GM19455 (cell line): ENCODE data around the gene PMFBP1.

Source experiments
- ATAC-seq: cut with Tn5 transposase; IDR thresholded peaks from one replicate; pipeline ENCODE4 v1.9.1; 2021; ENCODE audit not compliant: unreplicated experiment

Gene PMFBP1, protein sequence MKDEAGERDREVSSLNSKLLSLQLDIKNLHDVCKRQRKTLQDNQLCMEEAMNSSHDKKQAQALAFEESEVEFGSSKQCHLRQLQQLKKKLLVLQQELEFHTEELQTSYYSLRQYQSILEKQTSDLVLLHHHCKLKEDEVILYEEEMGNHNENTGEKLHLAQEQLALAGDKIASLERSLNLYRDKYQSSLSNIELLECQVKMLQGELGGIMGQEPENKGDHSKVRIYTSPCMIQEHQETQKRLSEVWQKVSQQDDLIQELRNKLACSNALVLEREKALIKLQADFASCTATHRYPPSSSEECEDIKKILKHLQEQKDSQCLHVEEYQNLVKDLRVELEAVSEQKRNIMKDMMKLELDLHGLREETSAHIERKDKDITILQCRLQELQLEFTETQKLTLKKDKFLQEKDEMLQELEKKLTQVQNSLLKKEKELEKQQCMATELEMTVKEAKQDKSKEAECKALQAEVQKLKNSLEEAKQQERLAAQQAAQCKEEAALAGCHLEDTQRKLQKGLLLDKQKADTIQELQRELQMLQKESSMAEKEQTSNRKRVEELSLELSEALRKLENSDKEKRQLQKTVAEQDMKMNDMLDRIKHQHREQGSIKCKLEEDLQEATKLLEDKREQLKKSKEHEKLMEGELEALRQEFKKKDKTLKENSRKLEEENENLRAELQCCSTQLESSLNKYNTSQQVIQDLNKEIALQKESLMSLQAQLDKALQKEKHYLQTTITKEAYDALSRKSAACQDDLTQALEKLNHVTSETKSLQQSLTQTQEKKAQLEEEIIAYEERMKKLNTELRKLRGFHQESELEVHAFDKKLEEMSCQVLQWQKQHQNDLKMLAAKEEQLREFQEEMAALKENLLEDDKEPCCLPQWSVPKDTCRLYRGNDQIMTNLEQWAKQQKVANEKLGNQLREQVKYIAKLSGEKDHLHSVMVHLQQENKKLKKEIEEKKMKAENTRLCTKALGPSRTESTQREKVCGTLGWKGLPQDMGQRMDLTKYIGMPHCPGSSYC

GRCh38 chr16:72172105-72173034 lies at the start of gene PMFBP1:
Gene PMFBP1, minus strand, starts transcription at chr16:72172155. Its CDS starts 947 bp downstream, at chr16:72171208.
- peak; percentile 97 for ATAC-seq

- ATAC-seq: no peak
Observed at GRCh38 chr16:72221630-72222024, 49.7 kb upstream of the PMFBP1 start.

GRCh38 chr16:72220875-72221629 lies 49.1 kb upstream of the PMFBP1 start:
- no peak for ATAC-seq

DNA sequence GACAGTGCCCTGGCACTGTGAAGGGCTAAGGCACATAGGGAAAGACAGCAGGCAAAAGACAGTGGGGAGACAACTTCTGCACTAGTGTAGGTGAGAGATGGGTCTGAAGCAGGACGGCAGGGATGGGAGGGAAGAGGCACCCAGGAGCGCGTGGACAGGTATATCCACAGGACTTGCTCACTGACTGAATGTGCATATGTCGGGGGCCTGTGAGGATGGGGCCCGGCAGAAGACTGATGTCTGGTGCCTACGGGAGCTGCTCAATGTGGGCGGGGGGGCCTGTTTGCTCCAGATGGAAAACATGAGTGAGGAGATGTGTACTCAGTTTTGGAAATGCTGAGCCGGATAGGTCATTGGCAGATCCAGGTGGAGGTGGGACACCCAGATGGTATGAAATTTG lies 47.3 kb upstream of the PMFBP1 start:
- ATAC-seq: no peak

- no peak for ATAC-seq
Observed at GRCh38 chr16:72216767-72217166, 44.8 kb upstream of the PMFBP1 start.

DNA sequence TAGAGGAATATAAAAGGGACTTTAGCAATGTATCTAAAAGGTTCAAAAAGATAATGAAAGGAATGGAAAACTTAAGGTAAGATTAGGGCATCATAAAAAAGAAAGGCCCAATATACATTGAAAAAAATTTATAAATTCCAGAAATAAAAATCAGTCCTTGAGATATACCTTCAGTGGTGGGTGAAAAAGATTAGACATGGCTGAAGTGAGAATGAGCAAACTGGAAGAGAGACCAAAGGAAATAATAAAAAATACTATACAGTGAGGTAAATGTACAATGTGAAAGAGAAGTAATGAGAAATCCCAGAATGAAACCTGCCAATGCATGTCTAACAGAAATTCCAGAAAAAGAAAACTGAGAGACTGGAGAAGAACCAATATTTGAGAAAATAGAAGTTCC lies 42.9 kb upstream of the PMFBP1 start:
- no peak for ATAC-seq

DNA sequence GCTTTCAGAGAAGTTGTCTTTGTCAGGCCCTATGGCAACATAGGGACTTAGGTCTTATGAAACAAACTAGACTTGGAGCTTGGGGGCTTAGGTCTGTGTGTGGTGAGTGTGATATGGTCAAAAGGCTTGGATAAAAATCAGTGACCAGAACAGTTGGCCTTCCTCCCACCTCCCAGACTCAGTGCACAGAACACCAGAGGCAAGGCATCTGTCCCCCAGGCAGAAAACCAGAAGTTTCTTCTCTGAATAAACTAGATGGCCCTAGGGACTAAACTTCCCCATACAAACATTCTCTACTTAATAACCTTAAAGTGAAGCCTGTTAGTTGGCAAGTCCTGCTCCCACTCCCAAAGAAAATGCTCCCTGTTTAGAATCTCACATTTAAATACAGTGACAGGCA lies 39.2 kb upstream of the PMFBP1 start:
- no peak for ATAC-seq

DNA sequence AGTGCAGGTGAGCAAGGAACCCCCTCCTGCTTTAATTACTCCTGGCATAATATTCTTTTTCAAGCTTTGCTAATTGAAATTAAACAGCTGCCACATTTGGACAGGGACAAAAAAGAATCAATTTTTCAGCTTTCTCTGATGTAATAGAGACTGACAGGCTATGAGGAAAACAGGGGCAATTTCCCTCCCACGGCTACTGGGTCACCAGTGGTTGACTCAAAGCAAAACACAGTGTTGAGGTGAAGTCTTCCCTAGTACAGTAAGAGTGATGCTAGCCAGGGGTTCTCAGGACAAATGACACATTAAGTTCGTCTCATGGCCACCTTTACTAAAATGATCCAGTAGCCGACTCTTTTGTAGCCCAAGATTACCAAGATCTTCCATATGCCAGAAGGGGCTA lies 38.6 kb upstream of the PMFBP1 start:
- no peak for ATAC-seq

DNA sequence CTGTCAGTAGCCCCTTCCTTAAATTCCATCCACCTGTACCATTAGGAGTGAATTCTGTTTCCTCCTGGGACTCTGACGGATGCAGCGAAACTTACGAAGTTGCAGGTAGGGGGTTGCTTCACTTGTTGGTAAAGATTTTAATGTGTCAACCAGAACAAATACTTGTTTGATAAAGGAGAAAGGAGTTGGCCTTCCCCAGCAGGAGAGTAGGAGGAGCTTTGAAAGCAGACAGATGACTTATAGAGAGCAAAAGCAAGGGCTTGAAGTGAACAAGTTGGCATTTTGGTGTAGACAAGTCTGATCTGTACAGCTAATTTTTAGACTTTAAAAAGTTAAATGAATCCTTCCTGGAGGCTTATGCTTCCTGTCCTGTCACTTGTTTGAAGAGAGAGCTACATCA lies 38.1 kb upstream of the PMFBP1 start:
- ATAC-seq: no peak

- ATAC-seq: no peak
Observed at GRCh38 chr16:72206299-72206698, 34.3 kb upstream of the PMFBP1 start.

DNA sequence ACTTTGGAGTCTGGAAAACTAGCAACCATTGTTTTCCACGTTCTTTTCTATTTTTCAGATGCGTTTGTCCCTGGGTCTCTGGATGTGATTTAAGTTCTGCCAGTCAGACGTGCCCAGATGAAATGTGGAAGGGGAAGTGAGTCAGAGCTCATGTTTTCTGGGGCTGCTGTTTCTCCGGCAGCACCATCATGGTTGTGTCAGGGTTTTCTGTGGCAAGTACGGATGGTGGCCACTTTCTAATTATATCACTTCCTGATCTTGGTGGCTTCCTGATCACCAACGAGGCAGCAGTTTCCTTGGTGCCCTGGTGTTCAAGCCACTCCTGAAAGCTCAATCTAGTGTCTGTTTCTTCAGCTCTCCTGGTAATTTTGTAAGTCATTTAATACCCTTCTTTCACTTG lies 31.4 kb upstream of the PMFBP1 start:
- ATAC-seq: no peak

GRCh38 chr16:72202014-72202413 lies 30.1 kb upstream of the PMFBP1 start:
- ATAC-seq: no peak

DNA sequence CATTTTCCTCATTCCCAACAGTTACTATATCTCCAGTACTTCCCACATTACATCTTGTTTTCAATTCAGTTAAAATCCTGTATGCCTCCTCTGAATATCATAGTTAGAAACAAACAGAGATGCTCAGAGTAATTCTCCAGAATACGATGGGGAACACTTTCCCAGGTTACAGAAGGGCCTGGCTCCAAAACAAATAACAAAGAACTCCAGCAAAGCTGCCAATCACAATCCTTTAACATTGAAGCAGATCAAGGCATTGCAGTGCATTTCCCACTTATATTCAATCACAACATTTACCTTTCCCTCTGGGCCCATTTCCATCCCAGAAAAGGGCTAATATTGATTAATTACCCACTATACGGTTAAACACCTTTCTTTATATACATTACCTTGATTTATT lies 29.4 kb upstream of the PMFBP1 start:
- ATAC-seq: no peak

GRCh38 chr16:72199761-72200337 lies 27.9 kb upstream of the PMFBP1 start:
- ATAC-seq: no peak

- no peak for ATAC-seq
Observed at GRCh38 chr16:72198771-72199201, 26.8 kb upstream of the PMFBP1 start.

DNA sequence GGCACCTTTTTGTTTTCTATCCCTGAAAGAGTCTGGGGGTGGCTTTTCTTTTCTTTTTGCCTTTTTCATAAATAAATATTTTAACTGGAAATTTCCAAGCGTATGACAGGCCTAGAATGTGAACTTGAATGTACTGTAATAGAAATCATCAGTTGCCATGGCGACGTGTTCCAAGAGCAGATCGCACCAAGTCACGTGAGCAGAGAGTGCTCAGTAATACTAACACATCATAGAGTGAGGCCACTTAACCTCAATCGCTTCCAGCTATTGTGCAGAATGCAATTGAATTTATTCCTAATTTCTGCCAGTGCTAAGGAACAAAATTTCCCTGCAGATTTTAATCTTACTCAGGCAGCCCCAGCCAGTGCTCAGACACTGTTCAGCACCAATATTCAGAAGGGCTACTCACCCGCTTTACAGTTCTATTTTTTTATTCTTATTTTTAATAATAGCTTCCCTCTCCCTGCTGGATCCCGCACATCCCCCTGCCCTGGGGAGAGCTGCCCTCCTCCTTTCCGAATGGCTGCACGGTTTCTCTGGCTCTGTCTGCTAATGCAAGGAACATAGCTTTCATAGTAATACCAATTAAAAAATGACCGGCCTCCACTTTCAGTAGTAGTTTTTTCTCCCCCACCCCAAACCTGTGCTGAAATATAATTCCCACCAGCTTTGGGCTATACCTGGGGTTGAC lies 26.2 kb upstream of the PMFBP1 start:
- no peak for ATAC-seq

DNA sequence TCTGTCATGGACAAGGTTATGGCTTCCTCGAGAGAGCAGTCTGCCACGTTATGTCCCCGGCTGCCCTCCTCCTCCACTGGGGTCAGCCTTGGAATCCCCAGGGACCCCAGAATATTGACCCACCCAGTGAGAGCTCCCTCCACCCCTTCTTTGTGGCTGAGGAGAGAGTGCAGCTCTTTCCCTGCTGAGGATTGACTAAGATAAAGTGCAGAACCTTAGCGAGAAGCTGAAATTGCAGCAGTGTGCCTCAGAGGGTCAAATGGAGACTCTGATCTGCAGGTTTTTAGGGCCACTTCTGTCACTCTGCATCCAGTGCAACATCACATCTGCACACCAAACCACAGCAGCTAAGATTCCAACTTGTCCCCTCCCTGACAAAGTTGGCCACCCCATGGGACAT lies 25.6 kb upstream of the PMFBP1 start:
- no peak for ATAC-seq

GRCh38 chr16:72195609-72196008 lies 23.7 kb upstream of the PMFBP1 start:
- no peak for ATAC-seq

- no peak for ATAC-seq
Observed at GRCh38 chr16:72191551-72191950, 19.6 kb upstream of the PMFBP1 start.
